IMR-90 (cell line): ENCODE results near the gene KMT2D. TPM values are rescaled to one million over a fixed set of nuclear protein-coding genes. Genes with fewer than 3 reads are reported as not detected.

Experiments used
- ATAC-seq: fragments of 200-7000 bp; cut with Tn5 transposase; 2 replicates; pipeline ENCODE4 v1.9.1; 2020; ENCODE audit warnings: low read depth, mild to moderate bottlenecking, moderate library complexity
- BruUV-seq: library from RNA; stranded (reverse); fragments of 400-500 nt; replicated peaks from 2 replicates; lab custom pipeline; 2021; lab: Mats Ljungman, UMichigan
- CTCF ChIA-PET: fragments of 300-600 bp; formaldehyde crosslinking; extraction: SDS; loops from one replicate; lab custom pipeline; 2021; ENCODE audit warnings: antibody characterized with exemption; lab: Yijun Ruan, JAX
- POLR2A ChIA-PET: fragments of 300-600 bp; sonication (Branson Sonifier 250); formaldehyde crosslinking; loops from one replicate; lab custom pipeline; 2022; ENCODE audit warnings: antibody characterized with exemption; ENCODE audit not compliant: unreplicated experiment; lab: Charles Lee
- DNase-seq: peaks from one replicate; pipeline ENCODE4 v3.0.0; 2013
- H2AFZ ChIP-seq: replicated peaks from 2 replicates; pipeline ENCODE3; 2013; ENCODE audit warnings: low read length, mild to moderate bottlenecking; ENCODE audit not compliant: poor library complexity
- H2AK5ac ChIP-seq: 2 replicates; pipeline ENCODE4 v1.6.1; 2013; ENCODE audit warnings: low read depth, low read length, inconsistent platforms
- H2AK9ac ChIP-seq: replicated peaks from 2 replicates; pipeline ENCODE3; 2013; ENCODE audit warnings: mild to moderate bottlenecking, low read depth, low read length, moderate library complexity; ENCODE audit not compliant: poor library complexity
- H2BK120ac ChIP-seq: 2 replicates; pipeline ENCODE4 v1.6.1; 2013; ENCODE audit warnings: low read depth, low read length, inconsistent platforms
- H2BK15ac ChIP-seq: 3 replicates; pipeline ENCODE4 v1.6.1; 2013; ENCODE audit warnings: low read depth, low read length, inconsistent platforms
- H2BK20ac ChIP-seq: 2 replicates; pipeline ENCODE4 v1.6.1; 2013; ENCODE audit warnings: low read depth, mild to moderate bottlenecking, inconsistent platforms, low read length, moderate library complexity
- H2BK5ac ChIP-seq: 2 replicates; pipeline ENCODE4 v1.6.1; 2013; ENCODE audit warnings: mild to moderate bottlenecking, low read depth, low read length, inconsistent platforms; ENCODE audit not compliant: poor library complexity, severe bottlenecking
- H3K14ac ChIP-seq: replicated peaks from 2 replicates; pipeline ENCODE4 v1.6.1; 2013; ENCODE audit warnings: low read depth, low read length, inconsistent platforms
- H3K18ac ChIP-seq: 2 replicates; pipeline ENCODE4 v1.6.1; 2013; ENCODE audit warnings: low read depth, low read length, control low read depth
- H3K23ac ChIP-seq: 2 replicates; pipeline ENCODE4 v1.6.1; 2013; ENCODE audit warnings: low read depth, low read length, inconsistent platforms
- H3K27ac ChIP-seq: 2 replicates; pipeline ENCODE4 v1.5.1; 2013; ENCODE audit warnings: mild to moderate bottlenecking, control low read depth, low read length; ENCODE audit not compliant: insufficient read depth
- H3K27me3 ChIP-seq: 2 replicates; pipeline ENCODE4 v1.6.1; 2013; ENCODE audit warnings: low read length; ENCODE audit not compliant: control insufficient read depth, insufficient read depth
- H3K36me3 ChIP-seq: 2 replicates; pipeline ENCODE4 v1.6.1; 2013; ENCODE audit warnings: low read length, mixed read lengths; ENCODE audit not compliant: control insufficient read depth, insufficient read depth
- H3K4ac ChIP-seq: 2 replicates; pipeline ENCODE4 v1.6.1; 2013; ENCODE audit warnings: low read depth, low read length, inconsistent platforms
- H3K4me1 ChIP-seq: 2 replicates; pipeline ENCODE4 v1.6.1; 2013; ENCODE audit warnings: low read length, mixed read lengths; ENCODE audit not compliant: control insufficient read depth, insufficient read depth
- H3K4me2 ChIP-seq: 2 replicates; pipeline ENCODE4 v1.6.1; 2013; ENCODE audit warnings: low read depth, mild to moderate bottlenecking, control low read depth, low read length, moderate library complexity
- H3K4me3 ChIP-seq: 2 replicates; pipeline ENCODE4 v1.5.1; 2013; ENCODE audit warnings: low read depth, mild to moderate bottlenecking, control low read depth, low read length, moderate library complexity; ENCODE audit not compliant: insufficient read depth
- H3K56ac ChIP-seq: 2 replicates; pipeline ENCODE4 v1.6.1; 2013; ENCODE audit warnings: low read length, inconsistent platforms; ENCODE audit not compliant: insufficient read depth; ENCODE audit errors: extremely low read depth
- H3K79me1 ChIP-seq, 2 experiments: 2 replicates each; pipeline ENCODE4 v1.6.1; 2013; ENCODE audit warnings: low read length in 2 of 2, inconsistent platforms in 1 of 2, low read depth in 1 of 2
- H3K9ac ChIP-seq: 2 replicates; pipeline ENCODE4 v1.6.1; 2013; ENCODE audit warnings: low read depth, low read length, control low read depth
- H3K9me1 ChIP-seq: 2 replicates; pipeline ENCODE4 v1.6.1; 2013; ENCODE audit warnings: low read length, inconsistent platforms; ENCODE audit not compliant: insufficient read depth
- H3K9me3 ChIP-seq: 2 replicates; pipeline ENCODE4 v1.6.1; 2013; ENCODE audit warnings: low read length; ENCODE audit not compliant: control insufficient read depth, insufficient read depth
- H4K20me1 ChIP-seq: 2 replicates; pipeline ENCODE4 v1.6.1; 2013; ENCODE audit warnings: low read length, inconsistent platforms; ENCODE audit not compliant: insufficient read depth
- H4K5ac ChIP-seq: 2 replicates; pipeline ENCODE4 v1.6.1; 2013; ENCODE audit warnings: mild to moderate bottlenecking, low read depth, low read length, control low read depth
- H4K8ac ChIP-seq, 2 experiments: 2 replicates each; pipeline ENCODE4 v1.6.1; 2013; ENCODE audit warnings: low read depth in 2 of 2, low read length in 2 of 2, control low read depth in 1 of 2, inconsistent platforms in 1 of 2
- H4K91ac ChIP-seq: 2 replicates; pipeline ENCODE4 v1.6.1; 2013; ENCODE audit warnings: low read depth, low read length, inconsistent platforms; ENCODE audit not compliant: insufficient read depth
- CHD1 ChIP-seq: IDR thresholded peaks from 2 replicates; pipeline ENCODE4 v1.6.1; 2012; ENCODE audit warnings: low read depth, low read length, improper control_type of control experiment
- WGBS, 2 experiments: methylation state at CpG; one replicate each; pipeline versions ENCODE4 v1.1.5 to v1.1.7; 2013; ENCODE audit warnings: missing lambda C conversion rate in 2 of 2; ENCODE audit not compliant: insufficient read length in 1 of 2; ENCODE audit errors: extremely low coverage in 2 of 2; 5-methylcytosine and 5-hydroxymethylcytosine counted together
- dilution Hi-C: fragments of 300-500 bp; cut with HindIII; formaldehyde crosslinking; loops from one replicate; pipeline ENCODE4 v1.14.3; 2018; ENCODE audit warnings: low sequenced_read_pairs; ENCODE audit not compliant: unreplicated experiment
- in situ Hi-C: fragments of 300-500 bp; cut with MboI; formaldehyde crosslinking; loops from 3 replicates; pipeline ENCODE4 v1.14.3; 2019; ENCODE audit warnings: low sequenced_read_pairs, inconsistent platforms, mixed read lengths
- intact Hi-C: fragments of 100-400 bp; cut with micrococcal nuclease; formaldehyde crosslinking; loops from 2 replicates; pipeline ENCODE4 v1.10.0; 2022
- polyA plus RNA-seq, 3 experiments: library from polyadenylated mRNA; depleted of rRNA; stranded (reverse); fragments of >200 nt; gene quantifications; 2 replicates each; pipeline ENCODE4 v1.2.3, GENCODE V29; 2012; ENCODE audit warnings: low replicate concordance in 1 of 3
- total RNA-seq: library from RNA; depleted of rRNA; stranded (reverse); fragments of >200 nt; gene quantifications from 2 replicates; pipeline ENCODE4 v1.2.3, GENCODE V29; 2012

Gene KMT2D
- total and polyA plus RNA-seq, 2 of the 4 experiments (the other 2 are of a cell fraction) = 6.6 to 25.2 TPM

DNA sequence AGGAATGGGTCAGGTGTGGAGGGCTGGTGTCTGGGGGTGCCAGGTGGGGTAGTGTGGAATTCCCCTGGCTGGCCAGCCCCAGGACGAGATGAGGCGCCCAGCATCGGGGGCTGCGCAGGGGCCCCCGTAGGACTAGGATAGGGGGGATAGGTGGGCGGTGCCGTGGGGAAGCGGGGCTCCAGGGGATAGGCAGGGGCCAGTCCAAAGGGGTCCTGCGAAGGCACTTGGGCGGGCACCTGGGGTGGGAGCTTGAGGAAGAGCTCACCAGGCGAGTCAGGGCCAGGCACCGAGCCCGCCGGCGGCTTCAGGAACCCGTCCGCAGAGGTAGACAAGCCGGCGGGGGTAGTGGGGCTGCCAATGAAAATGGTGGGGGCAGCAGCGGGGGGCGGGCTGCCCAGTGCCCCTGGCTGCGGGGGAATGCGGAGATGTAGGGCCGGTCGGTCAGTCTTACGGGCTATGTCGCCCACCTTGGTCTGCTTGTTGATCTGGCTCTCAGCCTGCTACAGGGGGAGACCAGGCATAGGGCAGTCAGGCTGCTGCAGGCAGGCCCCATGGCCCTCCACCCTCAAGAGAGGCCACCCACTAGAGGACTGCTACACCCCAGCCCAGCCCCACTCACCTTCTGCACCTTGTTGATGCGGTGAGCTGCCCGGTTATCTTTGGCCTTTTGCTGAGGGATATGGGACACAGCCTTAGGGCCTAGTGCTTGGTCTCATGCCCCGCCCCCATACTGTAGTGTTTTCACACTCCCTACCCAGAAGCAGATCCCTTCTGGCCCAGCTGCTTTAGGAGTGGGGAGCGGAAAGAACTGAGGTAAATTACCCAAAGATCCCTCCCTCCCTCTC, 19.3 kb downstream of the KMT2D start:
- TF ChIP-seq CHD1 = no peak
- Histone ChIP-seq H3K36me3 (peaks cover 88% of the 10 kb centered on the region), H2BK15ac (no peak overlapping the region)

More for the DNA sequence above, 19.3 kb downstream of the KMT2D start:
- H3K27ac ChIP-seq = no peak overlapping the region
- intact Hi-C loops (no loop called here), in situ Hi-C loops (no loop called here), dilution Hi-C loops (no loop called here)
- no peak overlapping the region for H3K9ac ChIP-seq
- no peak overlapping the region for H3K23ac ChIP-seq
- CTCF ChIA-PET = no interaction called here
- no peak overlapping the region for H2BK120ac ChIP-seq
- H2AK9ac ChIP-seq = no peak overlapping the region
- no peak overlapping the region for H2BK5ac ChIP-seq
- DNase-seq = no peak
- no peak overlapping the region for H3K56ac ChIP-seq
- H3K79me1 ChIP-seq = peaks cover 28 to 42% of the 10 kb centered on the region in 2 experiments
- H2AK5ac ChIP-seq = no peak overlapping the region
- H4K91ac ChIP-seq = no peak overlapping the region
- no peak overlapping the region for H3K14ac ChIP-seq
- H4K5ac ChIP-seq = no peak overlapping the region
- no peaks in the 10 kb centered on the region for H3K27me3 ChIP-seq
- H3K18ac ChIP-seq = no peak overlapping the region
- 97% methylated on average over 6 of the region's 31 CpGs; no CpG with 5 or more reads in 1 of the 2 experiments for WGBS, 2 experiments
- H3K9me3 ChIP-seq = no peaks in the 10 kb centered on the region
- no peak overlapping the region for H3K4ac ChIP-seq
- no peak for ATAC-seq
- H2AFZ ChIP-seq = no peak overlapping the region
- POLR2A ChIA-PET = no interaction called here
- H3K9me1 ChIP-seq = no peaks in the 10 kb centered on the region
- H3K4me2 ChIP-seq = no peak overlapping the region
- H3K4me3 ChIP-seq = no peak overlapping the region
- no peak overlapping the region for H4K8ac ChIP-seq
- H4K20me1 ChIP-seq = peaks cover 23% of the 10 kb centered on the region; the same call in 1 of the 2 replicates
- BruUV-seq = no TSS peak
- no peak overlapping the region for H2BK20ac ChIP-seq
- H3K4me1 ChIP-seq = no peaks in the 10 kb centered on the region
